GM12878 (cell line): Measurements from ENCODE around the gene TNNT1. TPM values are rescaled to one million over a fixed set of nuclear protein-coding genes. Genes with fewer than 3 reads are reported as not detected.

Source experiments
- ATAC-seq: fragments of 200-7000 bp; cut with Tn5 transposase; 3 replicates; pipeline ENCODE4 v1.9.1; 2020; ENCODE audit warnings: mild to moderate bottlenecking, moderate library complexity
- BruUV-seq: library from RNA; stranded (reverse); fragments of 400-500 nt; replicated peaks from 2 replicates; lab custom pipeline; 2021; lab: Mats Ljungman, UMichigan
- CTCF ChIA-PET: fragments of 300-600 bp; sonication (Branson Sonifier 250); formaldehyde crosslinking; extraction: SDS; loops from one replicate; lab custom pipeline; 2021; ENCODE audit warnings: inconsistent platforms; lab: Yijun Ruan, JAX
- POLR2A ChIA-PET: fragments of 350-600 bp; formaldehyde crosslinking; extraction: SDS; loops from one replicate; lab custom pipeline; 2021; ENCODE audit warnings: inconsistent platforms; lab: Charles Lee
- RAD21 ChIA-PET: fragments of 300-600 bp; sonication (Branson Sonifier 250); formaldehyde crosslinking; loops from one replicate; lab custom pipeline; 2023; ENCODE audit warnings: antibody characterized with exemption; ENCODE audit not compliant: unreplicated experiment; lab: Charles Lee
- SMC1A ChIA-PET: fragments of 300-600 bp; sonication (Branson Sonifier 250); formaldehyde crosslinking; loops from one replicate; lab custom pipeline; 2023; ENCODE audit not compliant: unreplicated experiment, uncharacterized antibody; lab: Charles Lee
- DNase-seq: peaks from one replicate; pipeline ENCODE4 v3.0.0-alpha.2; 2011; ENCODE audit warnings: low read depth, low spot score
- FAIRE-seq: peaks from 3 replicates; lab custom pipeline; 2011; peaks lifted over from hg19 to GRCh38; lab: Jason Lieb, UNC
- H2AFZ ChIP-seq: 2 replicates; pipeline ENCODE4 v1.6.0; 2011; ENCODE audit warnings: low read depth, low read length, control low read depth; ENCODE audit not compliant: control insufficient read depth
- H3K27ac ChIP-seq: 2 replicates; pipeline ENCODE4 v1.5.1; 2011; ENCODE audit warnings: control low read depth; ENCODE audit not compliant: control insufficient read depth, insufficient read depth
- H3K27me3 ChIP-seq, 2 experiments: replicated peaks in 1 of 2; 2 replicates each; pipeline versions ENCODE4 v1.6.0 to v1.6.1; 2011; ENCODE audit warnings: low read length in 1 of 2; ENCODE audit not compliant: control insufficient read depth in 2 of 2, insufficient read depth in 2 of 2
- H3K36me3 ChIP-seq, 2 experiments: 2 replicates each; pipeline ENCODE4 v1.5.1; 2011; ENCODE audit warnings: low read length in 1 of 2; ENCODE audit not compliant: control insufficient read depth in 2 of 2, insufficient read depth in 2 of 2
- H3K4me1 ChIP-seq: 2 replicates; pipeline ENCODE4 v1.6.1; 2011; ENCODE audit warnings: mild to moderate bottlenecking, low read length, moderate library complexity, mixed read lengths; ENCODE audit not compliant: control insufficient read depth, insufficient read depth
- H3K4me2 ChIP-seq: 2 replicates; pipeline ENCODE4 v1.6.0; 2011; ENCODE audit warnings: control low read depth; ENCODE audit not compliant: control insufficient read depth, insufficient read depth
- H3K4me3 ChIP-seq: fragments of 200-600 bp; sonication (generic); 2 replicates; pipeline ENCODE4 v1.5.1; 2016
- H3K79me2 ChIP-seq: 2 replicates; pipeline ENCODE4 v1.6.0; 2011; ENCODE audit warnings: low read length; ENCODE audit not compliant: control insufficient read depth, insufficient read depth
- H3K9ac ChIP-seq: 2 replicates; pipeline ENCODE4 v1.8.0; 2011; ENCODE audit warnings: low read length, control low read depth, mixed read lengths; ENCODE audit not compliant: control insufficient read depth, insufficient read depth
- H3K9me3 ChIP-seq: replicated peaks from 3 replicates; pipeline ENCODE4 v1.5.1; 2011; ENCODE audit warnings: mild to moderate bottlenecking, low read length; ENCODE audit not compliant: control insufficient read depth, insufficient read depth
- H4K20me1 ChIP-seq: 2 replicates; pipeline ENCODE4 v1.6.0; 2011; ENCODE audit not compliant: control insufficient read depth, insufficient read depth
- HCFC1 ChIP-seq: fragments of 150-350 bp; IDR thresholded peaks from 2 replicates; pipeline ENCODE4 v1.6.1; 2014; ENCODE audit warnings: low read length
- HDAC6 ChIP-seq: fragments of 200-600 bp; sonication (generic); IDR thresholded peaks from one replicate; pipeline ENCODE4 v1.8.0; 2017; ENCODE audit warnings: antibody characterized with exemption; ENCODE audit not compliant: unreplicated experiment
- IKZF1 ChIP-seq: fragments of 450-650 bp; conservative IDR thresholded peaks from 2 replicates; pipeline ENCODE4 v1.6.1; 2017; ENCODE audit warnings: antibody characterized with exemption, mild to moderate bottlenecking
- IKZF2 ChIP-seq, 2 experiments: fragments of 450-650 bp; IDR thresholded peaks; 2 replicates each; pipeline ENCODE4 v1.6.1; 2017; ENCODE audit warnings: mild to moderate bottlenecking in 2 of 2, moderate library complexity in 2 of 2
- NBN ChIP-seq: fragments of 450-650 bp; IDR thresholded peaks from 2 replicates; pipeline ENCODE4 v1.6.1; 2016
- NR2C1 ChIP-seq: fragments of 450-650 bp; IDR thresholded peaks from 2 replicates; pipeline ENCODE4 v1.6.1; 2017; ENCODE audit warnings: antibody characterized with exemption, mild to moderate bottlenecking, moderate library complexity
- NR2F1 ChIP-seq: fragments of 450-650 bp; conservative IDR thresholded peaks from 2 replicates; pipeline ENCODE4 v1.6.1; 2017; ENCODE audit warnings: mild to moderate bottlenecking
- PBX3 ChIP-seq: IDR thresholded peaks from 2 replicates; pipeline ENCODE4 v1.6.1; 2011; ENCODE audit warnings: mild to moderate bottlenecking, low read depth, low read length, moderate library complexity; ENCODE audit not compliant: insufficient replicate concordance
- RUNX3 ChIP-seq: IDR thresholded peaks from 2 replicates; pipeline ENCODE4 v1.6.1; 2012; ENCODE audit warnings: low read length, inconsistent platforms
- SIN3A ChIP-seq: IDR thresholded peaks from 2 replicates; pipeline ENCODE4 v1.6.1; 2012; ENCODE audit warnings: low read depth, low read length, improper control_type of control experiment
- YY1 ChIP-seq: IDR thresholded peaks from 2 replicates; pipeline ENCODE4 v1.6.1; 2011; ENCODE audit warnings: low read depth, mild to moderate bottlenecking, low read length
- ZNF24 ChIP-seq: fragments of 450-650 bp; IDR thresholded peaks from 2 replicates; pipeline ENCODE4 v1.6.1; 2017; ENCODE audit warnings: antibody characterized with exemption, mild to moderate bottlenecking
- WGBS: methylation state at CpG from one replicate; pipeline ENCODE4 v1.1.6; 2016; ENCODE audit warnings: low lambda C conversion rate; ENCODE audit not compliant: insufficient replicate concordance, insufficient coverage; ENCODE audit errors: missing lambda C conversion rate; 5-methylcytosine and 5-hydroxymethylcytosine counted together
- in situ Hi-C: fragments of 300-500 bp; cut with MboI; formaldehyde crosslinking; loops from 9 replicates; pipeline ENCODE4 v1.14.3; 2018; ENCODE audit warnings: mixed read lengths
- intact Hi-C: fragments of 100-400 bp; cut with micrococcal nuclease; formaldehyde crosslinking; loops from one replicate; pipeline ENCODE4 v1.14.2; 2022; ENCODE audit not compliant: unreplicated experiment
- polyA plus RNA-seq, 11 experiments: library from polyadenylated mRNA; depleted of rRNA in 4 of 11; unstranded in 6 of 11; stranded (reverse) in 5 of 11; fragments of >200 nt; fragmentation: Nextera tagmentation in 4 of 11; fragmentation: Illumina TruSeq in 1 of 11; extraction: Ambion mirVana in 4 of 11; extraction: Trizol in 1 of 11; gene quantifications; 1 replicate in 1 of 11; 2 replicates in 10 of 11; pipeline versions ENCODE4 v1.2.1 to v1.2.3, GENCODE V29; 2011 to 2016; ENCODE audit warnings: inconsistent platforms in 2 of 11, missing spikeins in 2 of 11, low read depth in 1 of 11
- total RNA-seq, 4 experiments: library from RNA; depleted of rRNA in 3 of 4; stranded (reverse); fragments of >200 nt in 3 of 4; fragmentation: Illumina TruSeq in 1 of 4; extraction: Trizol in 1 of 4; gene quantifications; 2 replicates each; pipeline versions ENCODE4 v1.2.1 to v1.2.3, GENCODE V29; 2013 to 2021
- TF ChIP-seq, protein P1 (sequence below): fragments of 450-650 bp; IDR thresholded peaks from 2 replicates; pipeline ENCODE4 v1.6.1; 2017; ENCODE audit warnings: mild to moderate bottlenecking, moderate library complexity

Gene TNNT1
- total and polyA plus RNA-seq, 10 of the 15 experiments (the other 5 are each of a cell fraction or from before 2014, with no cell fraction given): 0.26 to 0.62 (median 0.37) TPM; not detected in 7

- TF ChIP-seq IKZF2 (IDR thresholded peaks at IDR 0.05): no peak
- TF ChIP-seq NBN: no peak
- no peak for TF ChIP-seq SIN3A
- no peak for TF ChIP-seq HDAC6
These were observed 30.0 kb downstream of the TNNT1 start (continued) for GRCh38 chr19:55119053-55119452.

DNA sequence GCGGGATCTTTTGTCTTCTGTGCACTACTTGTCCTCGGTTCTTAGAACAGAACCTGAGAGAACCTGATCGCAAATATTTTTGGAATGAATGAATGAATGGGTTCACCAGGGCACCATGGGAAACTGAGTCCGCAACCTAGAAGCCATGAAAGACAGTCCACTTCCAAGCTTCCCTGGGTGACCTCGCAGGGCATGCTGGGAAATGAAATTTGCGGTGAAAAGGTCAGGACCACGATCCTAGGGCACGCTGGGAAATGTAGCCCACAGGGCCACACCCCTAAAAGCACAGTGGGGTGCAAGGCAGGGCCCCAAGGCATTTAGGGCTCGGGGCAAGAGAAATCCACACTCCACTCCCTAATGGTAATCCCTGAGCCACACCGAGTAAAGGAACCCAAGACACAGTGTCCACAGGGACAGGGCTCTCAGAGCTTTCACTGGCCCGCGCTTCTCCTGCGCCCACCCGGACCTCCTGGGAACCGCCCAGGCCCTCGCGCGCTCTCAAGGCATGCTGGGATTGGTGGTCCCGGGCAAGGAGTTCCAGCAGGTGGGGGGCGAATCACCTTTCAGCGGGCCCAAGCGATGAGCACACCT lies 30.5 kb downstream of the TNNT1 start:
- FAIRE-seq (peak; percentile 23), ATAC-seq (no peak), DNase-seq (no peak)
- Histone ChIP-seq H3K9me3 (no peaks in the 10 kb centered on the region), H3K36me3 (no peaks in the 10 kb centered on the region), H3K79me2 (peaks cover 32% of the 10 kb centered on the region), H3K4me2 (peak overlapping the region; percentile 70), H3K27me3 (no peaks in the 10 kb centered on the region), H2AFZ (peak overlapping the region; percentile 67), H3K4me3 (peak overlapping the region; percentile 68), H3K27ac (peak overlapping the region; percentile 50), H3K9ac (peak overlapping the region; percentile 55), H4K20me1 (peaks cover 3% of the 10 kb centered on the region; the same call in 1 of the 2 replicates), H3K4me1 (peaks cover 18% of the 10 kb centered on the region)
- no TSS peak for BruUV-seq
- ChIA-PET RAD21 (interaction anchor here (1.6 kb wide), 1 partner anchor 386 kb away, joined by 6 read pairs; no protein-coding TSS in a partner anchor), SMC1A (interaction anchor here (1.2 kb wide), 1 partner anchor 14 kb away, joined by 4 read pairs; no protein-coding TSS in a partner anchor), POLR2A (interaction anchor here (0.5 to 1.1 kb wide), 2 partner anchors 136 to 462 kb away, joined by 3 to 4 read pairs; no protein-coding TSS in a partner anchor), CTCF (no interaction called here)
- TF ChIP-seq NR2C1 (peak; percentile 65), PBX3 (no peak), ZNF24 (peak; percentile 94), SIN3A (no peak), NR2F1 (peak; percentile 69; the same call in 1 of the 2 replicates), HCFC1 (peak; percentile 36), IKZF1 (peak; percentile 16; the same call in 1 of the 2 replicates), YY1 (0 out of 2 replicates have a peak, but pooled peaks have one; percentile 36), RUNX3 (peak; percentile 62)
- TF ChIP-seq, protein P1, sequence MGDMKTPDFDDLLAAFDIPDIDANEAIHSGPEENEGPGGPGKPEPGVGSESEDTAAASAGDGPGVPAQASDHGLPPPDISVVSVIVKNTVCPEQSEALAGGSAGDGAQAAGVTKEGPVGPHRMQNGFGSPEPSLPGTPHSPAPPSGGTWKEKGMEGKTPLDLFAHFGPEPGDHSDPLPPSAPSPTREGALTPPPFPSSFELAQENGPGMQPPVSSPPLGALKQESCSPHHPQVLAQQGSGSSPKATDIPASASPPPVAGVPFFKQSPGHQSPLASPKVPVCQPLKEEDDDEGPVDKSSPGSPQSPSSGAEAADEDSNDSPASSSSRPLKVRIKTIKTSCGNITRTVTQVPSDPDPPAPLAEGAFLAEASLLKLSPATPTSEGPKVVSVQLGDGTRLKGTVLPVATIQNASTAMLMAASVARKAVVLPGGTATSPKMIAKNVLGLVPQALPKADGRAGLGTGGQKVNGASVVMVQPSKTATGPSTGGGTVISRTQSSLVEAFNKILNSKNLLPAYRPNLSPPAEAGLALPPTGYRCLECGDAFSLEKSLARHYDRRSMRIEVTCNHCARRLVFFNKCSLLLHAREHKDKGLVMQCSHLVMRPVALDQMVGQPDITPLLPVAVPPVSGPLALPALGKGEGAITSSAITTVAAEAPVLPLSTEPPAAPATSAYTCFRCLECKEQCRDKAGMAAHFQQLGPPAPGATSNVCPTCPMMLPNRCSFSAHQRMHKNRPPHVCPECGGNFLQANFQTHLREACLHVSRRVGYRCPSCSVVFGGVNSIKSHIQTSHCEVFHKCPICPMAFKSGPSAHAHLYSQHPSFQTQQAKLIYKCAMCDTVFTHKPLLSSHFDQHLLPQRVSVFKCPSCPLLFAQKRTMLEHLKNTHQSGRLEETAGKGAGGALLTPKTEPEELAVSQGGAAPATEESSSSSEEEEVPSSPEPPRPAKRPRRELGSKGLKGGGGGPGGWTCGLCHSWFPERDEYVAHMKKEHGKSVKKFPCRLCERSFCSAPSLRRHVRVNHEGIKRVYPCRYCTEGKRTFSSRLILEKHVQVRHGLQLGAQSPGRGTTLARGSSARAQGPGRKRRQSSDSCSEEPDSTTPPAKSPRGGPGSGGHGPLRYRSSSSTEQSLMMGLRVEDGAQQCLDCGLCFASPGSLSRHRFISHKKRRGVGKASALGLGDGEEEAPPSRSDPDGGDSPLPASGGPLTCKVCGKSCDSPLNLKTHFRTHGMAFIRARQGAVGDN: 0 out of 2 replicates have a peak, but pooled peaks have one; percentile 25
- intact Hi-C loops (no loop called here), in situ Hi-C loops (no loop called here)
- WGBS: 61% methylated on average over 22 of the region's 22 CpGs
